ENCODE results near the gene REC114.
"Not testable (repeated sequence)": the region's sequence is repeated elsewhere in the genome, so short reads cannot be mapped to it uniquely, and the experiment has no call there.

The REC114 gene

DNA sequence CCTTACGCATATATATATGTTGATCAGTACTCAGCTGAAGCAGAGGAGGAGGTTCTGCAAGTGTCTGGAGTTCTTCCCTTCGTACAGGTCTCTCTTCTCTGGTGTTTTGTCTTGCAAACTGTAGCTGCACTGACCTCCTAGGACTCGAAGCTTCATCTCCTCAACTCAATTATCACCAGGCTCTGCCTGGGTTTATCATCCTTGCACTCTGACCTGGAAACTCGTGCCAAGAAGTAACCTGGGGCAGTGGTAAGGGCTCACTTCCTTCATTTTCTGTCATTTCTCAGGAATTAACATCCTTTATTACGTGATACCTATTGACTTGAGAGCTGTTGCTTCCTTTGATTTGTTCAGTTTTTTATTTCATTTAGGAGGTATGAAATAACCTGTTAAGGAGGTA lies 14.4 kb downstream of the REC114 start:
- no peak for DNase-seq

DNA sequence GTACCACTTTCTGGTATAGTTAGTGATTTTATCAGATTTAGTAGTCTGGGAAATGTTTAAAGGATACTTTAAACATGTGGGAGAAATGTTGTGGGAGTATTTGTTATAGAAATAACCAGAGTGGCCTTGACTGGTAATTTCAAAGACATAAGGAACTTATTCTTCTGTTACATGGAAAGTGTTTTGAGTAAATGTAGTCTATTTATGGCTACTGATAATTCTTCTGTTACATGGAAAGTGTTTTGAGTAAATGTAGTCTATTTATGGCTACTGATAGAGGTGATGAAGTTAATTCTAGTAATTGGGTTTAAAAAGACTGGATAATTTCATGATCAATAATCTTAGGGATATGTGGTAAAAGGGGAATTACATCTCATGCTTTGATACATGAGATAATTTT lies 17.7 kb downstream of the REC114 start:
- no peak for DNase-seq

DNA sequence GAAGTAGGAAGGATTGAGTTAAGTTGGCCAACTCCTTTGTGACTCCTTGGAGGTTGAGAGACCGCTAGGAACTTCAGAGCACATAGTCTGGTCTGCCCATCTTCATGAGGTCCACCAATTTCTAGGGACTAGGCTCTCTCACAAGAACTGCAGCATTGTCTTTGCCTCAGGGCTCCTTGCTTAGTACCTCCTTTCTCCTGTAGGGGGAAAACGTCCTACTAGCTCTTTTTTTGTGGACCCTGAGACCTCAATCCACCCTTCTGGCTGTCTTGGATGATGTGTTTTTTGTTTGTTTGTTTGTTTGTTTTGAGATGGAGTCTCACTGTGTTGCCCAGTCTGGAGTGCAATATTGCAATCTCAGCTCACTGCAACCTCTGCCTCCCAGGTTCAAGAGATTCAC lies 21.6 kb downstream of the REC114 start:
- DNase-seq, result no peak

DNA sequence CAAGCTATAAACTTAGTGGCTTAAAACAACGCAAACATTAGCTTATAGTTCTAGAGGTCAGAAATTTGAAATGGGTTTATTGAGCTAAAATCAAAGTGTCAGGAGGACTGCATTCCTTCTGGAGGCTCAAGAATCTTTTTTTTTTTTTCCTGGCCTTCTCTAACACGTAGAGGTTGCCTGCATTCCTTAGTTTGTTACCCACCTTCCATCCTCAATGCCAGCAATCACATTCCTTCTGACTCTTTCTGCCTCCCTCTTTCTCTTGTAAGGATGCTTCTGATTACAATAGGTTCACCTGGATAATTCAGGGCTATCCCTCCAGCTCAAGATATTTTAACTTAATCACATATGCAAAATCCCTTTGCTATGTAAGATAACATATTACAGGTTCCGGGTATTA lies 24.8 kb downstream of the REC114 start:
- no peak for DNase-seq

DNA sequence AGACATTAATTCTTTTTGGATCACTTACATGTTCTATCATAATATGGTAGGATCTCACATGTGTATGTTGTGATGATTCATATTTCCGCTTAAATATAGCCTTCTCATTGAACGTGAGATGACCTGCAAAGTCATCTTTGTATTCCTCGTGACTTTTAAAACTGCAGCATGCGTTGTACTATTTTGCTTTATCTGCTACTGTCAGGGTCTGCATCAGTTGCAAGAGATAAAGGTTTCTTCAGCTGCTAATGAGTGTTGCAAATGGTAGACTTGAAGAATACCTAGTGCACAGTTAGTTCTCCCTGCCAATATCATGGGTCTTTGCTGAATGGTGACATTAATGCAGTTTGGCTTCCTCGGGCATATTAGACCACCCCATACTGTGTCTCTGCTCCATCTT lies 31.8 kb downstream of the REC114 start:
- no peak for DNase-seq

DNA sequence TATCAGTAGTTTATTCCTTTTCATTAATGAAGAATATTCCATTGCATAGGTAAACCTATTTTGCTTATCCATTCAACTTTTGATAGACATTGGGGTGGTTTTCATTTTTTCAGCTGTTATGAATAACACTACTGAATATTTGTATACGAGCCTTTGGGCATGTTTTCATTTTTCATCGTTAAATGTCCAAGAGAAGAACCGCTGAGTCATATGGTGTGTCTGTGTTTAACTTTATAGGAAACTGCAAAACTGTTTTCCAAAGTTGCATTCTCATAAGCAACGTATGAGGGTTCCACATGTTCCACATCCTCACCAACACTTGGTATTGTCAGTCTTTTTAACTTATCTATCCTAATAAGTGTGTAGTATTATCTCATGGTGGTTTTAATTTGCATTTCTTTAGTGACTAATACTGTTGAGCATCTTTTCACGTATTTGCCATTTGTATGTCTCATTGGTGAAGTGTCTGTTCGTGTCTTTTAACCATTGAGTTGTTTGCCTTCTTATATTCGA lies 33.8 kb downstream of the REC114 start:
- no peak for DNase-seq

DNA sequence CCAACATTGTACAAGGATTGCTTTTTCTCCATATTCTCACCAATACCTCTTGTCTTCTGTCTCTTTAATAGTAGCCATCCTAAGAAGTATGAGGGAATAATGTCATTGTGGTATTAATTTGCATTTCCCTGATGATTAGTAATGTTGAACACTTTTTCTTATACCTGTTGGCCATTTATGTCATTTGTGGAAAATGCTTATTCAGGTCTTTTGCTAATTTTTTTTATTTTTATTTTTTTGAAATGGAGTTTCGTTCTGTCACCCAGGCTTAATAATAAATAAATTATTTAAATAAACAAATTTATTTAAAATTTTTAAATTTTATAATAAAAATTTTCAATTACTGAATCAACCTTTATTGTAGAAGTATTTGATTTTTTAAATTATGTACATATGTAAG lies 37.1 kb downstream of the REC114 start:
- no peak for DNase-seq

DNA sequence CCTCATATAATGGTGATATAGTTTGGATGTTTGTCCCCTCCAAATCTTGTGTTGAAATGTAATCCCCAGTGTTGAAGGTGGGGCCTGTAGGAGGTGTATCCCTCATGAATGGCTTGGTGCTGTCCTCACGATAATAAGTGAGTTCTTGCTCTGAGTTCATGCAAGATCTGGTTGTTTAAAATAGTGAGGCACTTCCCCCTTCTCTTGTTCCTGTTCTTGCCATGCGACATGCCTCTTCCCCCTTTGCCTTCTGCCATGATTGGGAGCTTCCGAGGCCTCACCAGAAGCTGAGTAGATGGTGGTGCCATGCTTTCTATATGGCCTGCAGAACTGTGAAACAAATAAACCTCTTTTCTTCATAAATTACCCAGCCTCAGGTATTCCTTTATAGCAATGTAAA lies 39.2 kb downstream of the REC114 start:
- DNase-seq, result no peak

DNA sequence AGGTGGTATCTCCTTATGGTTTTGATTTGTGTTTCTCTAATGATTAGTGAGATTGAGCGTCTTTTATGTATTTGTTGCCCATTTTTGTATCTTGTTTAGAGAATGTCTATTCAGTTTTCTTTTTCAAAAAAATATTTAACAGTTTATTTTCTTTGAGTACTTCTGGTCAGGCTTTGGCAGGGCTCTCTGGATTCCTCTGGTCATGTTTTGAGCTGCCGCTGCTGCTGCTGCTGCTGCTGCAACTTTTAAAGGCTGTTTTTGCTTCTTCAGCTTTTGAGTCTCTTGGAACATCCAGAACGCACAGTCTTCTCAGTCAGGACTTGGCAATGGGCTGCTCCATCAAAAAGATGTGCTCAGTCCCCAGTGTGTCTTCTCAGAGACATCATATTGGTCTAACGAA lies 40.1 kb downstream of the REC114 start:
- DNase-seq, result no peak

DNA sequence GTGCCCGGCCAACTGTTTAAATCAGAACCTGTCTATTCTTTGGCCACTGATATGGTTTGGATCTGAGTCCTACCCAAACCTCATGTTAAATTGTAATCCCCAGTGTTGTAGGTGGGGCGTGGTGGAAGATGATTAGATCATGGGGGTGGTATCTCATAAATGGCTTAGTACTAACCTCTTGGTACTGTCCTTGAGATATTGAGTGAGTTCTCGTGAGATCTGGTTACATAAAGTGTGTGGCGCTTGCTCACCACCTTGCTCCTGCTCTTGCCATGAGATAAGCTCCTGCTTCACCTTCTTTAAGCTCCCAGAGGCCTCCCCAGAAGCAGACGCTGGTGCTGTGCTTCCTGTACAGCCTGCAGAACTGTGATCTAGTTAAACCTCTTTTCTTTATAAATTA lies 42.4 kb downstream of the REC114 start:
- DNase-seq, result no peak

DNA sequence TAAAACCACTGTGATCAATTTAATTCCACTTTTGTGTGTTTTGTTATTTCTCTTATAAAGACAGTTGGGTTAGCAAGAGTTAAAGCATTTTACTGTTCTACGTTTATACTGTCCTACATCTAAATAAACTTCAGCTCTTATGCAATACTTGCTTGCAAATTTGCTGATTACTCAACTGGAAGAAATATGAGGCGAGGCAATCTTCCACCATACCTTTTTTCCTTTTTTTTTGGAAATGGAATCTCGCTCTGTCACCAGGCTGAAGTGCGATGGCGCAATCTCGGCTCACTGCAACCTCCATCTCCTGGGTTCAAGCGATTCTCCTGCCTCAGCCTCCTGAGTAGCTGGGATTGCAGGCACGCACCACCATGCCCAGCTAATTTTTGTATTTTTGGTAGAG lies 42.9 kb downstream of the REC114 start:
- not testable (repeated sequence) for DNase-seq

DNA sequence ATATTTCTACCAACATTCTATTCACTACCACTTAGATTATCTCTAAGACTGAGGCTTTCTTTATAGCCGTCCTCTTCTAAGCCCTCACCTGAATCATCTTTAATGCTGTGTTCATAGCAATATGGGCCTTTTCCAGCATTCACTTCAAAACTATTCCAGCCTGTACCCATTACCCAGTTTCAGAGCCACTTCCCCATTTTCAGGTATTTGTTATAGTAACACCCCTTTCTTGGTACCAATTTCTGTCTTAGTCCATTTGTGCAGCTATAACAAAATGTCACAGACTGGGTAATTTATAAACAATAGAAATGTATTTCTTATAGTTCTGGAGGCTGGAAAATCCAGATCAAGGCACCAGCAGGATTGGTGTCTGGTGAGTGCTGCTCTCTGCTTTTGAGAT lies 45.7 kb downstream of the REC114 start:
- DNase-seq, result no peak

DNA sequence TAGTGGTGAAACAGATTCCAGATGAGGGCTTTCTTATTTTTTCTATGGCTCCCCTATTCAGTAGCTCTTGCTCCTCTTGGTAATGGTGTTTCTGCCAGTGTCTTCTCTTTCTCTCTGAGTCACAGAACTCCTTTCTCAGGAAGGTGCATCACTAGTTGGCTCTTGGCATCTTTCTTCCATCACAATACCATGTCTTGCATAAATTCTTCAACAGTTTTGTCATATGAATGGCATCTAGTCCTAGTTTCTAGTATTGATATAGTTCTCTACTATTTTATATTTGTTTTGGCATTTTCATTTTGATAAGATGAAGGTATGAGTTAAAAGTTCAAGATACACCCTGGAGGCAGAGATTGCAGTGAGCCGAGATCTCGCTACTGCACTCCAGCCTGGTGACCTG lies 51.0 kb downstream of the REC114 start:
- DNase-seq, result no peak

DNA sequence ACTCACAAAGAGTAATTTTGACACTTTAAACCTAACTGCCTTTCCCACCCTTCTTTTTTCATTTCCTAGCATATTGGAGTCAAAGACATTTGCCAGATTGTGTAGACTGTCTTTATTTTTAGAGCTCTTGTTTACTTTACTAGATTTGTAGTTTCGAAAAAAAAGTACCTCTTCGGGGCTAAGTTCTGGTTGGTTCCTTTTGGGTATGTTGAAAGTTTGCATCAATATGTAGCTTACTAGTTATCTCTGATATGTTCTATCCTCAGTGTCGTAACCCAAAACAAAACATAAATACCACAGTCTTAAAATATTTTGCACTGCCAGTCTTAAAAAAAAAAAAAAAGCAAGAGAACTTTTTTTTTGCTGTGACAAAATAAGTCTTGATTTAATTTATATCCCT lies 52.2 kb downstream of the REC114 start:
- DNase-seq, result no peak

DNA sequence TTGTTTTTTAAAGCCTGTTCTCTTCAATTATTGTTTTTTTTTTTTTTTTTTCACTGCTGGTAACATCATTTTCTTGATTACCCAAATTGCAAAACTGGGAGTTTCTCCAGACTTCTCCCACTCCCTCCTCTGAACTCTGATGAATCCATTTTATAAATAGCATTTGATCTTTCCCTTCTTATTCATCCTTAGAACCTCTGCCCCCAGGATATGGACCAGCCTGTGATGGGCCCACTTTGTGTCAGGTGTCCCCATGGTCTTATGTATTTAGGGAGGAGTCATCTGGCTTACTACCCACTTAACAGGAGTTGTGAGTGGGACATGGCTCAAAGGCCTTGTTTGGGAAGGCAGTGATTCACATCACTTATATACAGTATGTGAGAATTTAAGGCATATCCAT lies 57.7 kb downstream of the REC114 start:
- no peak for DNase-seq

DNA sequence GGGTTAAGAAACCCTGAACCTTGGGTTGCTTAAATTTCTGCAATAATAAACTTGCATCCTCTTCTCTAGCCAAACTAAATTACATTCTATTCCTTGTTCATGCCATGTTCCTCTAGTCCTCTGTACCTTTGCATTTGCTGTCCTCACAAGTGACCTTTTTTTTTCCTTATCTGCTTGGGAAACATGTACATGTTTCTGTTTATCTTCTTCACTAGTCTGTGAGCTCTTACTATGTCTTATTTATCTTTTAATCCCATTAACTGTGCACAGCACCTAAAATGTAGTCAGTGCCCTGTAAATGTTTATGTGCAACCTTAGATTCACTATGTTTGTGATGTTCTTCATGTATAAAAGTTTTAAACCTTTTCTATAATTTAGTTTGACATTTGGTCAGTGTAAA lies 61.9 kb downstream of the REC114 start:
- DNase-seq, result no peak

DNA sequence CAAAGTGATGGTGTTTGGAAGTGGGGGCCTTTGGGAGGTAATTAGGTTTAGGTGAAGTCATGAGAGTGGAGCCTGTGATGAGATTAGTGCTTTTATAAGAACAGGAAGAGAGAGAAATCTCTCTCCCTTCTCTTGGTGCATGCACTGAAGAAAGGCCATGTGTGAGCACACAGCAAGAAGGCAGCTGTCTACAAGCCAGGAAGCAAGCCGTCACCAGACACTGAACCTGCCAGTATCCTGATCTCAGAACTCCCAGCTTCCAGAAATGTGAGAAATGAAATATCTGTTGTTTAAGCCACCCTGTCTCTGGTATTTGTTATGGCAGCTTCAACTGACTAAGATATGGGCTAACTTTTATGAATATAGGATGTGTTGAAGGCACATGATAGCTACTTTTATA lies 72.6 kb downstream of the REC114 start:
- no peak for DNase-seq

DNA sequence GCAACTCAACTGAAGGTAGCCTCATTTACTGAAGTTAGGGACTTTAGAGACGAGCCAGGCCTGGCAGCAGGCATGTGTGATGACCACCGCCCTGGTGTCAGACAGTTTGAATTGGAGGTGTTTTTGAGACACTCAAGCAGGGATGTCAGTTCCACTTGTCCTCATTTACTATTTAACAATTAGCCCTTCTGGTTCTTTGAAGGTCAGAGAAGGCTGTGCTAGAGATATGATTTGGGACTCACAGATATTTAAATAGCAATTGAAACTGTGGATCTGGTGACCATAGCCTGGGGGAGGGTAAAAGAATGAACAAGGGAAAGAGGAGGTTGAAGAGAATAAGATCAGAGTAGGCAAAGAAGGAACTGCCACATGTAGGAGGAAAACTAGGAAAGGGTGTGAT lies 74.6 kb downstream of the REC114 start:
- no peak for DNase-seq

DNA sequence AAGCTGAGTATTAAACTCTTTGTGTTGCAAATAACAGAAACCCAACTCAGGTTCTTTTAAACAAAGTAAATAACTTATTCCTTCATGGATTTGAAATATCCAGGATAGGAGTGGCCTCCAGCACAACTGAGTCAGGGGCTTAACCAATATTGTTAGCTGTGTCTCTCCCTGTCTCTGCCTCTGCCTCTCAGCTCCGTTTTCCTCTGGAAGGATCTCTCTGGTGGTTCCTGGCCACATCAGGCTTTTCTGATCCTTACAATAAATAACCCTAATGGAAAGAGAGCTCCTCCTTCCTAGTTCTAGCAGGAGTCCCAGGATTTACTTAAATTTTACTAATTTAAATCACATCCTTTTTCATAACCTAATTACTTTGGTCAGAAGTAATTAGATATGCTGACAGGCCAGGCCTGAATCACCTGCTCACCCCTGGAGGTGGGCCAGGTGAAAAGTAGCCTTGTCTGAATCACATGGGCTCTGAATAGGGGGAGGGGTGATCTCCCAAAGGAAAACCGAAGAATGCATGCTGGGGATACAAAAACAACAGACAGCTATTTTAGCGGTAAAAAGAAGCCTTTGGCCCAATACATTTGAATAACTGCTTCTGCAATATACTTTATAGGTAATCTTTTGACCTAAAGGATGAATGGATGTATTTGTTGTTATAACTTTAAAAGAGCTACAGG lies 75.4 kb downstream of the REC114 start:
- DNase-seq, result no peak

DNA sequence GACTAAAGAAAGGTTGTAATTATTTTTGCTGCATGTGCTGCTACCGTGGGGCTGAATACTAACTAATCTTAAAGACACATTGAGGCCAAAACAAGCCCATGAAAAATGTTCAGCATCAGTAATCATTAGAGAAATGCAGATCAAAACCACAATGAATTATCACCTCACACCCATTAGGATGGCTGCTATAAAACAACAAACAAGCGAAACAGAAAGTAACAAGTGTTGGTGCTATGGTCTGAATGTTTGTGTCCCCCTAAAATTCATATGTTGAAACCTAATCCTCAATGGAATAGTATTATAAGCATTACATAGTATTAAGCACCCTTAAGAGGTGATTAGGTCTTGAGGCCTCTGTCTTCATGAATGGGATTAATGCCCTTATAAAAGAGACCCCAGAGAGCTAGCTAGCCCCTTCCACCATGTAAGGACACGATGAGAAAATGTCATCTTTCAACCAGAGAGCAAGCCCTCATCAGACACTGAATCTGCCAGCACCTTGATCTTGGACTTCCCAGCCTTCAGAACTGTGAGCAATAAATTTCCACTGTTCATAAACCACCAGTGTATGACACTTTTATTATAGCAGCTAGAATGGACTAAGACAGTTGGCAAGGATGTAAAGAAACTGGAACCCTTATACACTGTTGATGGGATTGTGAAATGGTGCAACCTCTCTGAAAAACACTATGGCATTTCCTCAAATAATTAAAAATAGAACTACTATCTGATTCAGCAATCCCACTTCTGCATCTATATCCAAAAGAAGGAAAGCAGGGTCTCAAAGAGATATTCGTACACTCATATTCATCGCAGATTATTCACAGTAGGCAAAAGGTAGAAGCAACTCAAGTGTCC lies 76.1 kb downstream of the REC114 start:
- DNase-seq, result no peak

DNA sequence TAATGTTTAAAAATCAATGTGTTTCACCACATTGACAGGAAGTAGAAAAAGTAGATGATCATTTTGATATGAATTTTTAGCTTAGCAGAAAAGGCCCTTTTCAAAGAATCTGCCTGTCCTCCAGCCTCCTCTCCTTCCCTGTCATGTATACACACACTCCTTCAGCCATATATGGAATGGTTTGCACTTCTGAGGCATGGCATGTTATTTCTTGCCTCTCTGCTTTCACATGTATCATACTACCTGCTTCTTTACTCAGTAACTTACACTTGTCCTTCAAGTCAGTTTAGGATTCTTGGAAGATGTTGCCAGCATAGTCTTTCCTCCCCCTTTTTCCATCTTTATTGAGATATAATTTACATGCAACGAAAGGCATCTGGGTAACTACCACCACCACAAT lies 79.0 kb downstream of the REC114 start:
- no peak for DNase-seq

DNA sequence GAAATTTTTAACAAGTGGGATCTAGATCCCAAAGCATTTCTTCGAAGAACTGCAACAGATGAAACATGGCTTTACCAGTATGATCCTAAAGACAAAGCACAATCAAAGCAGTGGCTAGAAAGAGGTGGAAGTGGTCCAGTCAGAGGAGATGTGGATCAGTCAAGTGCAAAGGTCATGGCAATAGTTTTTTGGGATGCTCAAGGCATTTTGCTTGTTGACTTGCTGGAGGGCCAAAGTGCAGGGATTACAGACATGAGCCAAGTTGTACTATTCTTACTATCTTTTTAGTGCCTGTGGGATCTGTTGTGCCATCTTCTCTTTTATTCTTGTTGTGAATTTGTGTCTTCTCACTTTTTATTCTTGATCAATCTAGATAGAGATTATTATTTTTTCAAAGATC lies 82.0 kb downstream of the REC114 start:
- no peak for DNase-seq

DNA sequence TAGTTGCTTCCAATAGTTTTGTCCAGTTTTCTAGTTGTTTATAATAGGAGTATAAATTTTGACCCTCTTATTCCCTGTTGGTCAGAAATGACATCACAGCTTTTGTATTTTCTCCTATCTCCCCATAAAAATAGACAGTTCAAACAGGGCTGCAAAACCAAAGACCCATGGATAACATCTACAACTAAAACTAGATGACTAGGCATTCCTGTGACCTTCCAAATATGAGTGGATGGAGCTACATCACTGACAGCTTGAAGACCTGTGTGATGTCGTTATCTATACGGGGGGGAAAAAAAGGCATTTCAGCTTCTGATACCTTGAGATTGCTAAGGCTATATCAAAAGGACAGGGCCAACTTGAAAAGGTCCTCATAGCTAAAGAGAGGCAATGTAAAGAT lies 84.6 kb downstream of the REC114 start:
- DNase-seq, result no peak

DNA sequence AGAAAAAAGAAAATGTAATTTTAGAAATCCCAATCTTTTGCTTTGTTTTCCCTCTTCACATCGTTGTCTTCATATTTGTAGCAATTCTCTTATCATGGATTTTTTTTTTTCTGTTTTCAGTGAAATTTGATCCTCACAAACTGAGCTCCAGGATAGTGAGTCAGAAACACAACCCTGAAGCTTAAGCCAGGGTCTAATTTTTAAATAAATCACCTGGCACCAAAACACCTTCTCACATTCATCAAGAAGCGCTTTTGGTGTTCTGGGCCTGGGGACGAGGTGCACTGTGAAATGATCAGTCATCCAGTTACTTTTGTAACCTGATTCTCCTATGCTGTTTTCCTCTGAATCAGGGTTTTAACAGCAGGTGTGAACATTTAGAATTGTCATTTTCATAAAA lies 87.7 kb downstream of the REC114 start:
- no peak for DNase-seq

DNA sequence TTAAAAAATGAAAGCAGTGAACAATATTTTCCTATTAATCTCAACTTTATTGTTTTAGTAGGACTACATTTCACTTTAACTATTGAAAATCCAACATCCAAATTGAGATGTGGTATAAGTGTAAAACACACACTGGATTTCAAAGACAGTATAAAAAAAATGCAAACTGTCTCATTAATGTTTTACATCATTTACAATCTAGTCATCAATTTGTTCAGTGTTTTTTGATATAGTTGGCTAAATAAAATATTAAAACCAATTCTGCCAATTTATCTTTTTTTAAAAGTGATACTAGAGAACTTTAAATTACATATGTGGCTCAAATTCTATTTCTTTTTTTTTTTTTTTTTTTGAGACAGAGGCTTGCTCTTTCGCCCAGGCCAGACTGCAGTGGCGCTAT lies 95.2 kb downstream of the REC114 start:
- no peak for DNase-seq
